HepG2 (cell line): Measurements from ENCODE around the gene CRK.

ENCODE experiments used
- FOXK2 ChIP-seq: fragments of 450-650 bp; IDR thresholded peaks from 2 replicates; pipeline ENCODE4 v1.6.1; 2016
- HNRNPL ChIP-seq: fragments of 200-400 bp; formaldehyde crosslinking; IDR thresholded peaks from 2 replicates; pipeline ENCODE4 v1.6.1; 2017; ENCODE audit warnings: mild to moderate bottlenecking, low read depth, low read length
- JUN ChIP-seq: sonication (generic); formaldehyde crosslinking; IDR thresholded peaks from 2 replicates; pipeline ENCODE4 v1.4.0; 2020; ENCODE audit warnings: mild to moderate bottlenecking, missing genetic modification reagents
- NR3C1 ChIP-seq: sonication (generic); formaldehyde crosslinking; IDR thresholded peaks from 2 replicates; pipeline ENCODE4 v1.4.0; 2020; ENCODE audit warnings: missing genetic modification reagents
- PHF20 ChIP-seq: sonication (generic); formaldehyde crosslinking; IDR thresholded peaks from 2 replicates; pipeline ENCODE4 v1.5.0; 2020; ENCODE audit warnings: mild to moderate bottlenecking, missing genetic modification reagents
- RXRA ChIP-seq: sonication (generic); formaldehyde crosslinking; IDR thresholded peaks from 2 replicates; pipeline ENCODE4 v1.5.1; 2020; ENCODE audit warnings: missing genetic modification reagents
- SIN3A ChIP-seq: IDR thresholded peaks from 2 replicates; pipeline ENCODE4 v1.6.1; 2011; ENCODE audit warnings: low read depth, mild to moderate bottlenecking, control low read depth, low read length, borderline replicate concordance
- SNRNP70 ChIP-seq: fragments of 200-400 bp; formaldehyde crosslinking; IDR thresholded peaks from 2 replicates; pipeline ENCODE4 v1.6.1; 2017; ENCODE audit warnings: mild to moderate bottlenecking, low read depth, low read length, moderate library complexity
- ZNF563 ChIP-seq: sonication (generic); formaldehyde crosslinking; IDR thresholded peaks from 2 replicates; pipeline ENCODE4 v1.8.0; 2022; ENCODE audit warnings: mild to moderate bottlenecking, moderate library complexity, missing genetic modification reagents
- ZNF670 ChIP-seq: sonication (generic); formaldehyde crosslinking; IDR thresholded peaks from 2 replicates; pipeline ENCODE4 v1.8.0; 2022; ENCODE audit warnings: mild to moderate bottlenecking, missing genetic modification reagents, borderline replicate concordance
- ZZZ3 ChIP-seq: sonication (generic); formaldehyde crosslinking; IDR thresholded peaks from 2 replicates; pipeline ENCODE4 v1.4.0; 2020; ENCODE audit warnings: missing genetic modification reagents, mild to moderate bottlenecking, borderline replicate concordance
- TF ChIP-seq, protein P1 (sequence below): sonication (generic); formaldehyde crosslinking; IDR thresholded peaks from one replicate; pipeline ENCODE4 v1.5.1; 2020; ENCODE audit warnings: mild to moderate bottlenecking, missing genetic modification reagents; ENCODE audit errors: not compliant biosample characterization
- TF ChIP-seq, protein P2 (sequence below): sonication (generic); formaldehyde crosslinking; IDR thresholded peaks from 2 replicates; pipeline ENCODE4 v1.4.0; 2020; ENCODE audit warnings: missing genetic modification reagents

DNA sequence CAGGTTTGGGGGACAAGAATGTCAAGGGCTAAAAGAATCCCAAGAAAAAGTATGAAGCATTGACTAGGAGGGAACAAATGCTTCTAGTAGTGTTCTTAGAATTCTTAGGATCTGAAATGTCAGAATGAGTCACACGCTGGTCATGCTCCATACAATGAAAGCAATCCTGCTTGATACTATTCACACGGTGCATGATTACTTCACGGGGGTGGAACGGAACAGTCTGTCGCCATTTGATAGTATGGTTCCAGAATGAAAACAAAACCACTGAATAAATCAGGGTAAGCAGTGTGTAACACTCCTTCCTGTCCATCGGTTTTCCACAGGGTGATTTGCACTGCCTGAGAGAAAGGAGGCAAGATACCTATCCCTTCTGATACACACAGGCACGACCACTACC is 33.1 kb downstream of the CRK start:
- TF ChIP-seq SNRNP70 (no peak), ZNF670 (CRISPR knock-in tag) (no peak), PHF20 (no peak), FOXK2 (no peak), SIN3A (no peak), NR3C1 (CRISPR knock-in tag) (no peak), RXRA (no peak), HNRNPL (no peak), ZZZ3 (CRISPR knock-in tag) (no peak), ZNF563 (CRISPR knock-in tag) (no peak), JUN (CRISPR knock-in tag) (no peak)
- TF ChIP-seq, protein P1, sequence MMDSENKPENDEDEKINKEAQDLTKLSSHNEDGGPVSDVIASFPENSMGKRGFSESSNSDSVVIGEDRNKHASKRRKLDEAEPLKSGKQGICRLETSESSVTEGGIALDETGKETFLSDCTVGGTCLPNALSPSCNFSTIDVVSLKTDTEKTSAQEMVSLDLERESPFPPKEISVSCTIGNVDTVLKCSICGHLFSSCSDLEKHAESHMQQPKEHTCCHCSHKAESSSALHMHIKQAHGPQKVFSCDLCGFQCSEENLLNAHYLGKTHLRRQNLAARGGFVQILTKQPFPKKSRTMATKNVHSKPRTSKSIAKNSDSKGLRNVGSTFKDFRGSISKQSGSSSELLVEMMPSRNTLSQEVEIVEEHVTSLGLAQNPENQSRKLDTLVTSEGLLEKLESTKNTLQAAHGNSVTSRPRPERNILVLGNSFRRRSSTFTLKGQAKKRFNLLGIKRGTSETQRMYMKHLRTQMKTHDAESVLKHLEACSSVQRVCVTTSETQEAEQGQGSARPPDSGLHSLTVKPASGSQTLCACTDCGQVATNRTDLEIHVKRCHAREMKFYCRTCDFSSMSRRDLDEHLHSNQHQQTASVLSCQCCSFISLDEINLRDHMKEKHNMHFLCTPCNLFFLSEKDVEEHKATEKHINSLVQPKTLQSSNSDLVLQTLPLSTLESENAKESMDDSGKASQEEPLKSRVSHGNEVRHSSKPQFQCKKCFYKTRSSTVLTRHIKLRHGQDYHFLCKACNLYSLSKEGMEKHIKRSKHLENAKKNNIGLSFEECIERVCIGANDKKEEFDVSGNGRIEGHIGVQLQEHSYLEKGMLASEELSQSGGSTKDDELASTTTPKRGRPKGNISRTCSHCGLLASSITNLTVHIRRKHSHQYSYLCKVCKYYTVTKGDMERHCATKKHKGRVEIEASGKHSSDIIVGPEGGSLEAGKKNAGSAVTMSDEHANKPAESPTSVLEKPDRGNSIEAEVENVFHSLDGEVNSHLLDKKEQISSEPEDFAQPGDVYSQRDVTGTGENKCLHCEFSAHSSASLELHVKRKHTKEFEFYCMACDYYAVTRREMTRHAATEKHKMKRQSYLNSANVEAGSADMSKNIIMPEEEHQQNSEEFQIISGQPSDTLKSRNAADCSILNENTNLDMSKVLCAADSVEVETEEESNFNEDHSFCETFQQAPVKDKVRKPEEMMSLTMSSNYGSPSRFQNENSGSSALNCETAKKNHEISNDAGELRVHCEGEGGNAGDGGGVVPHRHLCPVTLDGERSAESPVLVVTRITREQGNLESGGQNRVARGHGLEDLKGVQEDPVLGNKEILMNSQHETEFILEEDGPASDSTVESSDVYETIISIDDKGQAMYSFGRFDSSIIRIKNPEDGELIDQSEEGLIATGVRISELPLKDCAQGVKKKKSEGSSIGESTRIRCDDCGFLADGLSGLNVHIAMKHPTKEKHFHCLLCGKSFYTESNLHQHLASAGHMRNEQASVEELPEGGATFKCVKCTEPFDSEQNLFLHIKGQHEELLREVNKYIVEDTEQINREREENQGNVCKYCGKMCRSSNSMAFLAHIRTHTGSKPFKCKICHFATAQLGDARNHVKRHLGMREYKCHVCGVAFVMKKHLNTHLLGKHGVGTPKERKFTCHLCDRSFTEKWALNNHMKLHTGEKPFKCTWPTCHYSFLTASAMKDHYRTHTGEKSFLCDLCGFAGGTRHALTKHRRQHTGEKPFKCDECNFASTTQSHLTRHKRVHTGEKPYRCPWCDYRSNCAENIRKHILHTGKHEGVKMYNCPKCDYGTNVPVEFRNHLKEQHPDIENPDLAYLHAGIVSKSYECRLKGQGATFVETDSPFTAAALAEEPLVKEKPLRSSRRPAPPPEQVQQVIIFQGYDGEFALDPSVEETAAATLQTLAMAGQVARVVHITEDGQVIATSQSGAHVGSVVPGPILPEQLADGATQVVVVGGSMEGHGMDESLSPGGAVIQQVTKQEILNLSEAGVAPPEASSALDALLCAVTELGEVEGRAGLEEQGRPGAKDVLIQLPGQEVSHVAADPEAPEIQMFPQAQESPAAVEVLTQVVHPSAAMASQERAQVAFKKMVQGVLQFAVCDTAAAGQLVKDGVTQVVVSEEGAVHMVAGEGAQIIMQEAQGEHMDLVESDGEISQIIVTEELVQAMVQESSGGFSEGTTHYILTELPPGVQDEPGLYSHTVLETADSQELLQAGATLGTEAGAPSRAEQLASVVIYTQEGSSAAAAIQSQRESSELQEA (CRISPR knock-in tag), result no peak
- TF ChIP-seq, protein P2, sequence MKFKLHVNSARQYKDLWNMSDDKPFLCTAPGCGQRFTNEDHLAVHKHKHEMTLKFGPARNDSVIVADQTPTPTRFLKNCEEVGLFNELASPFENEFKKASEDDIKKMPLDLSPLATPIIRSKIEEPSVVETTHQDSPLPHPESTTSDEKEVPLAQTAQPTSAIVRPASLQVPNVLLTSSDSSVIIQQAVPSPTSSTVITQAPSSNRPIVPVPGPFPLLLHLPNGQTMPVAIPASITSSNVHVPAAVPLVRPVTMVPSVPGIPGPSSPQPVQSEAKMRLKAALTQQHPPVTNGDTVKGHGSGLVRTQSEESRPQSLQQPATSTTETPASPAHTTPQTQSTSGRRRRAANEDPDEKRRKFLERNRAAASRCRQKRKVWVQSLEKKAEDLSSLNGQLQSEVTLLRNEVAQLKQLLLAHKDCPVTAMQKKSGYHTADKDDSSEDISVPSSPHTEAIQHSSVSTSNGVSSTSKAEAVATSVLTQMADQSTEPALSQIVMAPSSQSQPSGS (CRISPR knock-in tag), result no peak
